ENCODE results near the gene DNAI2. TPM values are rescaled to one million over a fixed set of nuclear protein-coding genes. Genes with fewer than 3 reads are reported as not detected.

Gene DNAI2, protein sequence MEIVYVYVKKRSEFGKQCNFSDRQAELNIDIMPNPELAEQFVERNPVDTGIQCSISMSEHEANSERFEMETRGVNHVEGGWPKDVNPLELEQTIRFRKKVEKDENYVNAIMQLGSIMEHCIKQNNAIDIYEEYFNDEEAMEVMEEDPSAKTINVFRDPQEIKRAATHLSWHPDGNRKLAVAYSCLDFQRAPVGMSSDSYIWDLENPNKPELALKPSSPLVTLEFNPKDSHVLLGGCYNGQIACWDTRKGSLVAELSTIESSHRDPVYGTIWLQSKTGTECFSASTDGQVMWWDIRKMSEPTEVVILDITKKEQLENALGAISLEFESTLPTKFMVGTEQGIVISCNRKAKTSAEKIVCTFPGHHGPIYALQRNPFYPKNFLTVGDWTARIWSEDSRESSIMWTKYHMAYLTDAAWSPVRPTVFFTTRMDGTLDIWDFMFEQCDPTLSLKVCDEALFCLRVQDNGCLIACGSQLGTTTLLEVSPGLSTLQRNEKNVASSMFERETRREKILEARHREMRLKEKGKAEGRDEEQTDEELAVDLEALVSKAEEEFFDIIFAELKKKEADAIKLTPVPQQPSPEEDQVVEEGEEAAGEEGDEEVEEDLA
- total RNA-seq: 1 to 10 TPM; 6.0 to 8.4 TPM
- polyA plus RNA-seq: under 1 TPM in 1 of 2 donors, not detected in 1; 0.28 TPM

GRCh38 chr17:74274060-74274708 is at the start of gene DNAI2:
Gene DNAI2, plus strand, starts transcription at chr17:74274234. Its CDS starts 7,584 bp downstream, at chr17:74281818.
- no peaks in the 10 kb centered on the region for H3K9me3 Mint-ChIP-seq

GRCh38 chr17:74224959-74225725 is 48.9 kb upstream of the DNAI2 start:
- Mint-ChIP-seq H3K36me3 (peaks cover 51 to 54% of the 10 kb centered on the region in 2 donors), H3K27me3 (no peaks in the 10 kb centered on the region), H3K4me1 (peaks cover 2 to 11% (median 8%) of the 10 kb centered on the region in 4 donors), H3K4me3 (no peak overlapping the region), H3K9me3 (no peaks in the 10 kb centered on the region), H3K27ac (peak overlapping the region in 2 of 7 donors; percentile 33 to 35)
- POLR2A ChIA-PET (ENCODE audit: partially characterized antibody): no interaction called here
- Histone ChIP-seq H3K36me3 (ENCODE audit: insufficient read depth, low read length) (peaks cover 3% of the 10 kb centered on the region), H3K4me1 (ENCODE audit: insufficient read depth, low read length) (no peaks in the 10 kb centered on the region), H3K4me3 (ENCODE audit: low read length in 2 of 2) (no peak overlapping the region), H3K27me3 (ENCODE audit: insufficient read depth, low read length) (no peaks in the 10 kb centered on the region), H3K9me3 (ENCODE audit: control insufficient read depth in 1 of 2, low read length in 2 of 2) (no peaks in the 10 kb centered on the region), H3K27ac (ENCODE audit: low read depth, low read length) (no peak overlapping the region)
- CTCF ChIA-PET (ENCODE audit: partially characterized antibody): no interaction called here
- intact Hi-C loops (cut with micrococcal nuclease): no loop called here
- DNase-seq: no peak

More at GRCh38 chr17:74274060-74274708, at the start of gene DNAI2:
- Mint-ChIP-seq H3K4me3 (peak within 1 kb of the TSS; percentile 73 to 86 (median 84)), H3K4me1 (peaks cover 28 to 52% (median 40%) of the 10 kb centered on the region in 4 donors), H3K27ac (peak within 1 kb of the TSS; percentile 92 to 98 (median 95)), H3K36me3 (no peaks in the 10 kb centered on the region), H3K27me3 (no peaks in the 10 kb centered on the region)
- ChIA-PET CTCF (ENCODE audit: partially characterized antibody) (interaction anchor here (0.9 to 2.1 kb wide), 8 partner anchors 11 to 75 kb away, joined by 3 to 11 read pairs (median 4); no protein-coding TSS in a partner anchor), POLR2A (ENCODE audit: partially characterized antibody) (interaction anchor here (0.6 to 2.7 kb wide), 7 partner anchors 9 to 61 kb away, joined by 3 to 32 read pairs (median 5); partner anchors contain the start of gene TTYH2)
- Histone ChIP-seq H3K9me3 (ENCODE audit: control insufficient read depth in 1 of 2, low read length in 2 of 2) (no peaks in the 10 kb centered on the region), H3K36me3 (ENCODE audit: insufficient read depth, low read length) (no peaks in the 10 kb centered on the region), H3K27me3 (ENCODE audit: insufficient read depth, low read length) (no peaks in the 10 kb centered on the region), H3K4me3 (ENCODE audit: low read length in 2 of 2) (peak within 1 kb of the TSS; percentile 12 to 49), H3K27ac (ENCODE audit: low read depth, low read length) (peak within 1 kb of the TSS; percentile 20), H3K4me1 (ENCODE audit: insufficient read depth, low read length) (peaks cover 47% of the 10 kb centered on the region)
- DNase-seq: peak; percentile 19 to 58 (median 45)
- intact Hi-C loops (cut with micrococcal nuclease): no loop called here

GRCh38 chr17:74226252-74226651 is 47.8 kb upstream of the DNAI2 start:
- Mint-ChIP-seq H3K4me1 (peaks cover 2 to 11% (median 8%) of the 10 kb centered on the region in 4 donors), H3K4me3 (no peak overlapping the region), H3K36me3 (peaks cover 54 to 58% of the 10 kb centered on the region in 2 donors), H3K27ac (peak overlapping the region in 2 of 7 donors; percentile 59), H3K27me3 (no peaks in the 10 kb centered on the region), H3K9me3 (no peaks in the 10 kb centered on the region)
- H3K4me3 ChIP-seq (ENCODE audit: low read length in 2 of 2): no peak overlapping the region
- H3K27me3 ChIP-seq (ENCODE audit: insufficient read depth, low read length): no peaks in the 10 kb centered on the region
- CTCF ChIA-PET (ENCODE audit: partially characterized antibody): no interaction called here
- DNase-seq: no peak
- H3K27ac ChIP-seq (ENCODE audit: low read depth, low read length): no peak overlapping the region
- peaks cover 3% of the 10 kb centered on the region for H3K36me3 ChIP-seq (ENCODE audit: insufficient read depth, low read length)
- no peaks in the 10 kb centered on the region for H3K9me3 ChIP-seq (ENCODE audit: control insufficient read depth in 1 of 2, low read length in 2 of 2)
- POLR2A ChIA-PET (ENCODE audit: partially characterized antibody): no interaction called here
- intact Hi-C loops (cut with micrococcal nuclease): no loop called here
- H3K4me1 ChIP-seq (ENCODE audit: insufficient read depth, low read length): no peaks in the 10 kb centered on the region

DNA sequence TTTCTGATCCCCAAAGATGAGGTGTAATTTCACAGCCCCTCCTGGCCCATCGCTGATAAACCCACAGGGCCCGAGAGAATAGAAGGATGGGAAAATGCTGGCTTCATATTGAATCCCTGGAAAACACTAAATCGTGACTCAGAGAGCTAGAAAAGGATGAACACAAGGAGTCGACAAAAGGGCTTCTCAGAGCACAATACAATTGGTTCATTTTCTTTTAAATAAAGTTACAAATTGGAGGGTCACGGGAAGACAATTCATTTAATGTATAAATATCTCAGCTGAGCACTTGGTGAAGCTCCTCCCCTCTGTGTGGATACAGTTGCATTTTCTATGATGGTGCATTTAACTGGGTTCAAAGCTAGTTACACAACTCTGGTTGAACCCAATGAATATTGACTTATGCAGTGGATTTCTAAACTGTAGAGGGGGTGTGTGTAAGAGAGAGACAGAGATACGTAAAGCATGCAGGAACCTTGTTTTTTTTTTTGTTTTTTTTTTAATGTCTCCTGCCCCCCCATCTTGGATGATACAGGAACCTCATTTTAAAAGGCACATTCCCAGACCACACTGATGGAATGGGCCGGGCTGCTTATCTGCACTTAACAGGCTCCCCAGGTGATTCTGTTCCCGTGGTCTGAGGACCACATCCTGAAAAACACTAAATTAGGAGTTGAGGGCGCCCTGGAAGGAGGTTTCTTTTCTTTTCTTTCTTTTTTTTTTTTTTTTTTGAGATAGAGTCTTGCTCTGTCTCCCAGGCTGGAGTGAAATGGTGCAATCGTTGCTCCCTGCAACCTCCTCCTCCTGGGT is 46.6 kb upstream of the DNAI2 start:
- intact Hi-C loops (cut with micrococcal nuclease): no loop called here
- Mint-ChIP-seq H3K9me3 (no peaks in the 10 kb centered on the region), H3K27ac (peak overlapping the region in 1 of 7 donors; percentile 17), H3K27me3 (no peaks in the 10 kb centered on the region), H3K36me3 (peaks cover 54 to 63% of the 10 kb centered on the region in 2 donors), H3K4me3 (no peak overlapping the region), H3K4me1 (peaks cover 2 to 11% (median 8%) of the 10 kb centered on the region in 4 donors)
- no peak overlapping the region for H3K4me3 ChIP-seq (ENCODE audit: low read length in 2 of 2)
- H3K9me3 ChIP-seq (ENCODE audit: control insufficient read depth in 1 of 2, low read length in 2 of 2): no peaks in the 10 kb centered on the region
- no peaks in the 10 kb centered on the region for H3K4me1 ChIP-seq (ENCODE audit: insufficient read depth, low read length)
- H3K27me3 ChIP-seq (ENCODE audit: insufficient read depth, low read length): no peaks in the 10 kb centered on the region
- no peak for DNase-seq
- POLR2A ChIA-PET (ENCODE audit: partially characterized antibody): no interaction called here
- H3K27ac ChIP-seq (ENCODE audit: low read depth, low read length): no peak overlapping the region
- CTCF ChIA-PET (ENCODE audit: partially characterized antibody): interaction anchor here (0.5 to 1.2 kb wide), 3 partner anchors 14 to 509 kb away, joined by 3 to 5 read pairs (median 4); partner anchors contain the start of gene TTYH2
- H3K36me3 ChIP-seq (ENCODE audit: insufficient read depth, low read length): peaks cover 3% of the 10 kb centered on the region

GRCh38 chr17:74228306-74228978 is 45.6 kb upstream of the DNAI2 start:
- Mint-ChIP-seq H3K4me3 (no peak overlapping the region), H3K27ac (peak overlapping the region in 3 of 7 donors; percentile 26 to 61 (median 53))

DNA sequence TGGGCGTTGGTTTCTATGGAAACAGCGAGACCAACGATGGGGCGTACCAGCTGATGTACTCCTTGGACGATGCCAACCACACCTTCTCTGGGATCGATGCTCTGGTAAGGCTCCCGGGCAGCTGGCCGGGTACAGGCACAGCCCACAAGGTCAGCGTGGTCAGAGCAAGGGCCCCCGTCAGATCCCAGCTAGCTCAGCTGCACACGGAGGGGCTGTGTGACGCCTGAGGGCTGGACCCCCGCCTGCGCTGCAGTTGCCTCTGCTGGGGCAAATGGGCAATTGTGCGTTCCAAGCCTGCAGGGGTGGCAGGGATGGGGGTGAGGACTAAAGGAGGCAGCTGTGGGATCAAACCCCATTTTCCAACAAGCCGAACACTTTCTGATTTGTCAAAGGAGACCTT is 43.1 kb upstream of the DNAI2 start:
- no peak overlapping the region for H3K4me3 ChIP-seq (ENCODE audit: low read length in 2 of 2)
- H3K36me3 ChIP-seq (ENCODE audit: insufficient read depth, low read length): no peaks in the 10 kb centered on the region
- intact Hi-C loops (cut with micrococcal nuclease): no loop called here
- CTCF ChIA-PET (ENCODE audit: partially characterized antibody): interaction anchor here (1.5 to 1.6 kb wide), 2 partner anchors 8 to 65 kb away, joined by 3 to 5 read pairs; no protein-coding TSS in a partner anchor
- Mint-ChIP-seq H3K4me3 (no peak overlapping the region), H3K36me3 (peaks cover 34 to 47% of the 10 kb centered on the region in 2 donors), H3K27me3 (no peaks in the 10 kb centered on the region), H3K27ac (peak overlapping the region in 1 of 7 donors; percentile 18), H3K9me3 (no peaks in the 10 kb centered on the region), H3K4me1 (peaks cover 3 to 9% (median 5%) of the 10 kb centered on the region in 4 donors)
- no peak overlapping the region for H3K27ac ChIP-seq (ENCODE audit: low read depth, low read length)
- no peak for DNase-seq
- POLR2A ChIA-PET (ENCODE audit: partially characterized antibody): no interaction called here
- H3K4me1 ChIP-seq (ENCODE audit: insufficient read depth, low read length): no peaks in the 10 kb centered on the region
- H3K9me3 ChIP-seq (ENCODE audit: control insufficient read depth in 1 of 2, low read length in 2 of 2): no peaks in the 10 kb centered on the region
- no peaks in the 10 kb centered on the region for H3K27me3 ChIP-seq (ENCODE audit: insufficient read depth, low read length)

More at GRCh38 chr17:74228306-74228978, 45.6 kb upstream of the DNAI2 start:
- ChIA-PET POLR2A (ENCODE audit: partially characterized antibody) (no interaction called here), CTCF (ENCODE audit: partially characterized antibody) (interaction anchor here (0.7 to 1.2 kb wide), 2 partner anchors 15 to 508 kb away, joined by 3 to 4 read pairs; partner anchors contain the start of gene TTYH2)
- Histone ChIP-seq H3K9me3 (ENCODE audit: control insufficient read depth in 1 of 2, low read length in 2 of 2) (no peaks in the 10 kb centered on the region), H3K27ac (ENCODE audit: low read depth, low read length) (no peak overlapping the region), H3K36me3 (ENCODE audit: insufficient read depth, low read length) (peaks cover 3% of the 10 kb centered on the region), H3K27me3 (ENCODE audit: insufficient read depth, low read length) (no peaks in the 10 kb centered on the region), H3K4me3 (ENCODE audit: low read length in 2 of 2) (no peak overlapping the region), H3K4me1 (ENCODE audit: insufficient read depth, low read length) (no peaks in the 10 kb centered on the region)
- no peaks in the 10 kb centered on the region for H3K27me3 Mint-ChIP-seq
- no peak for DNase-seq
- H3K4me1 Mint-ChIP-seq: peaks cover 2 to 11% (median 8%) of the 10 kb centered on the region in 4 donors
- peaks cover 53 to 63% of the 10 kb centered on the region in 2 donors for H3K36me3 Mint-ChIP-seq
- H3K9me3 Mint-ChIP-seq: no peaks in the 10 kb centered on the region
- intact Hi-C loops (cut with micrococcal nuclease): no loop called here
